ENCODE results near the gene GALNT17.

The GALNT17 gene

DNA sequence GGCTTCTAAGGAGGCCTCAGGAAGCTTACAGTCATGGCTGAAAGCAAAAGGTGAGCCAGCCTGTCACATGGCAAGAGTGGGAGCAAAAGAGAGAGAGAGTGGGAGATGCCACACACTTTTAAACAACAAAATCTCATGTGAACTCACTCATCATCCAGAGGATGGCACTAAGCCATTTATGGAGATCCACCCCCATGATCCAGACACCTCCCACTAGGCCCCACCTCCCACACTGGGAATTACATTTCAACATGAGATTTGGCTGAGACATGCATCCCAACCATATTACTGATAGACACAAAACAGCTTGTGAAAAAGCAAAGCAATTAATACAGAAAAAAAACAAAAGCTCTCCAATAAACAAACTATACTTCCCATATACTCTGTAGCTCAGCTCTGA lies 210.3 kb downstream of the GALNT17 start:
- DNase-seq (ENCODE audit: low read depth) = no peak

- no peak for DNase-seq (ENCODE audit: low read depth)
Measured at GRCh38 chr7:71343039-71343438, 211.1 kb downstream of the GALNT17 start.

GRCh38 chr7:71343892-71344291 lies 211.9 kb downstream of the GALNT17 start:
- DNase-seq (ENCODE audit: low read depth) = no peak

DNA sequence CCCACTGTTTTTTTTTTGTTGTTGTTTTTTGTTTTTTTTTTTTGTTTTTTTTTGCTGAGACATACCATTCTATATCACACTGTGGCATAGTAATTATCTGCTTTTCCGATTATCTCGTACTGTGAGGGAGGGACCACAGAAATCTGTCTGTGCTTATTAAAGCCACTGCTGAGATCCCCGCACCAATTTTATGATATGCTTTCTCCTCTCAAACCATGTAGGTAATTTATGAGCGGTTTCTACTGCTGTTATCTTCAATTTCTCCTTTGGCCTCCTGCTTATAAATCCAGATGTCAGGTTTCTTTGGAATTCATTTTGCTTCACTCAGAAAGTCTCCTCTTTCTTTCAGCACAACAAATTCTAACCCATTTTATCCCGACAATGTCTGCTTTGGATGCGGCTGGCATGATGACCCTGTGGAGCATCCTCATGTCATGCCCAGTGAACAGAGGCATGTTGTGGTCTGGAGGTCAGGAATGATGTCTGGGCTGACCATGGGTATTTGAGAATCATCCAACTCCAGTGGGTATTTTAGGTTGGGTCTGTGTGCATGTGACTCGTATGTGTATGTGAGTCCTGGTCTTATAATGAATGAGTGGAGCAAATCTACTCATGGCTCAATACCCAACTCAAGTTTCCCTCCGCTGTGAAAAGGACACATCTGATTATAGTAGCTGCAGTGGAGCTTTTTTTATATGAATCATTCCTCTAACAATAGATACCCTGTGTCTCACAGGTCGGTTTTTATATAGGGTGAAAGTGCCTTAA lies 213.4 kb downstream of the GALNT17 start:
- no peak for DNase-seq (ENCODE audit: low read depth)

- no peak for DNase-seq (ENCODE audit: low read depth)
Measured at GRCh38 chr7:71348821-71349681, 217.1 kb downstream of the GALNT17 start.

DNA sequence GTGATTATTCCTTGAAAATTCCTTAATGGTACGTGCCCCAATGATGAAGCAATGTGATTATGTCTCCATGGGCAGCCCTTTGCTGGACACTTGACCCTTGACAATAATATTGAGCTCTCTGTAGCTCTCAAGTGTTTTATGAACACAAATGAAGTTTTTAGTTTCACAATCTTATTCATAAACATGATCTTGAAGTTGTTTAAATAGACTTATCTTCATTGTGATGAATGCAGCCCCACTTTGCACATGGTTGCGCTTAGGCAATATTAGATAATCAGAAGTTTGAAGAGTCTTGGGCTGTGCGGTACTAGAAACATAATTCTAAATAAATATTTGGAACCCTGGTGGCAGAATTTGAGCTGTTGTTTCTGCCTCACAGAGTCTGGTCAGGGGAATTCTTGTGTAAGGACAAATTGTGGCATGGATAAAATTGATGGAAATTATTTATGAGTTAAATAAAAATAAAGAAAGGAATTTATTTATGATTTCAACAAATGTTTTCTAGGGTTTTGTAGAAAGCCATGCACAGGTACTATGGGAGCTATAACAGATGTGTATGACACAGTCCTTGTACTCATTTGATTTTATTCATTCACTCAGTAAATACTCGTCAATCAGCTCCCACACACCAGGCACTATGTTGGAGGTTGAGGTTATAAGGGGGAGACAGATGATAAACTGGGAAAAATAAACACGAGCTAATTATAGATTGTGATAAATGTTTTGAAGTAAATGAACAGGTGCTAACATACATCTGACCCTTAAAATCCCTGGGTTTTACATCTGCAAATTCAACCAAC lies 217.9 kb downstream of the GALNT17 start:
- no peak for DNase-seq (ENCODE audit: low read depth)

DNA sequence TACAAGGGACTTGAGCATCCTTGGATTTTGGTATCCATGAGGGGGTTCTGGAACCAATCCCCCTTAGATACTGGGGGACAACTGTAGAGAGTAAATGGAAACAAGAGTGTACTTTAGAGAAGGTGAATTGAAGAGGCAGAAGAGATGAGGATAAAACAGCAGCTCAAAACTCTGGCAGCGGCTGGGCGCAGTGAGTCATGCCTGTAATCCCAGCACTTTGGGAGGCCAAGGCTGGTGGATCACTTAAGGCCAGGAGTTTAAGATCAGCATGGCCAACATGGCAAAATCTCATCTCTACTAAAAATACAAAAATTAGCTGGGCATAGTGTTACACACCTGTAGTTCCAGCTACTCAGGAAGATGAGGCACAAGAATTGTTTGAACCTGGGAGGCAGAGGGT lies 218.7 kb downstream of the GALNT17 start:
- no peak for DNase-seq (ENCODE audit: low read depth)

GRCh38 chr7:71354716-71355115 lies 222.8 kb downstream of the GALNT17 start:
- no peak for DNase-seq (ENCODE audit: low read depth)

GRCh38 chr7:71361451-71362032 lies 229.6 kb downstream of the GALNT17 start:
- no peak for DNase-seq (ENCODE audit: low read depth)

- DNase-seq (ENCODE audit: low read depth) = no peak
Measured at GRCh38 chr7:71362240-71362639, 230.3 kb downstream of the GALNT17 start.

DNA sequence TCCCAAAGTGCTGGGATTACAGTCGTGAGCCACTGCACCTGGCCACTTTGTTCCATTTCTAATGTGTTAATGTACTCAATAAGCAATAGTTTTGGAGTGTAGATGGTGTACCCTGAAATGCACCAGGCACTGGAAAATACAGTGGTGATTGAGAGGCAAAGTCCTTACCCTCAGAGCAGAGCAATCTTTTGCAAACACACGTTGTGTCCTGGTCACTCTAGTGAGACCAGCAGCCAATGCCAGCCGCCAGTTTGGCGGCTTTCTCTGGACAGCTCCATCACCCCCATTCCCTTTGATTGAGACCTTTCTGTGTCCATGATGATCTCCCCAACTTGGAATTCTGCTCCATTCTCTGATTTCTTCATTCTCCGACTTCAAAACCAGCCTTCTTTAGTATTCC lies 231.3 kb downstream of the GALNT17 start:
- no peak for DNase-seq (ENCODE audit: low read depth)

GRCh38 chr7:71363627-71364026 lies 231.7 kb downstream of the GALNT17 start:
- no peak for DNase-seq (ENCODE audit: low read depth)

- DNase-seq (ENCODE audit: low read depth) = no peak
Measured at GRCh38 chr7:71364551-71364950, 232.6 kb downstream of the GALNT17 start.

GRCh38 chr7:71372991-71373390 lies 241.0 kb downstream of the GALNT17 start:
- DNase-seq (ENCODE audit: low read depth) = no peak

GRCh38 chr7:71377062-71377461 lies 245.1 kb downstream of the GALNT17 start:
- DNase-seq (ENCODE audit: low read depth) = no peak

GRCh38 chr7:71377469-71377868 lies 245.5 kb downstream of the GALNT17 start:
- DNase-seq (ENCODE audit: low read depth) = no peak

DNA sequence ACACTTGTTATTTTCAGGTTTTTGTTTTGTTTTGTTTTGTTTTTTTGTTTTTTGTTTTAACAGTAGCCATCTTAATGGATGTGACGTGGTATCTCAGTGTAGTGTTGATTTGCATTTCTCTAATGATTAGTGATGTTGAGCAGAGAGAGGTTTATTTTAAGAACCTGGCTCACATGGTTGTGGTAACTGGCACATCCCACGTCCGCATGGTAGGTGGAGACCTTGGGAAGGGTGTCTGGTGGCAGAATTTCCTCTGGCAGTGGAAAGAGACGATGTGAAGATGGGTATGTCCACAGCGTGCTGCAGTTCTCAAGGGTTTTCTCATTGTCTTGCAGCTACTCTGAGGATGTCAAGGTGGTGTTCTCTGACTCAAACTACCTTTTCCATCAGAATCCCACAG lies 252.2 kb downstream of the GALNT17 start:
- no peak for DNase-seq (ENCODE audit: low read depth)

DNA sequence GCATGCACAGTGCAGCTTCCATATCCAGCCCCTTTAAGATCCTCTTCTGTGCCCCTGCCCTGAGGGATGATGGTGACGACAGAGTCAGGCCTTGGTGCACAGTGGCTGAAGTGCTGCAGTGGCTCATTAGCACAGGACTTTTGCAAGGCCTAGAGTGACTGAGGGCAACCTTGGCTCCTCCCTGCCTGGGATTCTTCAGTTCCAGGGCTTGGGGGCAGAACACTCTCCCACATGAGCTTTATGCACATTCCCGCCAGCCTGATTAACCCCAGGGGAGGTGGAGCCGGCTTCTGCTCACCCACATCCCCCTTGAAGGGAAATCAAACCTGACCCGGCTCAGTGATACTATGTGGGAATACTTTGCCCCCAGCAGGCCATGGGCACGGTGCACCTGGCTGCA lies 253.4 kb downstream of the GALNT17 start:
- DNase-seq (ENCODE audit: low read depth) = no peak

DNA sequence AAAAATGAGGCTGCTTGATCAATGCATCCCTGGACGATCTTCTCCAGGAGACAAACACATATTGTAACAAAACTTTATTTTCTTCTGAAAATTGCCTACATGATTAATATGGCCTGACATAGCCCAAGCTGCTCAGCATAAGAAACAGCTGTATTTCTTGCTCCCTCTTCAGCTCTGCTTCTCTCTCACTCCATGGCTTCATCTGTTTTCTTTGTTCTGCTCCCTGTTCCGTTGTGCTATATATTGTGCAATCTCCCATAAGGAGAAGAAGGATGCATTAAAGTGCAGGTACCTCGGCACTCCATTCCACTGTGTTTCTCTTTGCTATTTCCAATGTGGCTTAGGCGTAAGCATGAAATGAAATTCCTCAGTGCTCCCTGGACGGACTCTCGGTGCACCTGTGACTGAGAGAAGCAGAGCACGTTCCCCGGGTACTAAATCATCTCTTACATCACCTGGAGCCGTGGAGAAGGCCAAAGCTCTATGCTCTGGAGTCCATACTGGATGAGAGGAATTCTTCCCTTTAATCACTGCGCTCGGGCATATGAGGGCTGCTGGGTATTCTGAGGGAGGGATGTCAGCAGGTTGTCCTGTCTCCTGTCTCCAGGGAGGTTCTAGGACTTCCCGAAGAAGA lies 254.3 kb downstream of the GALNT17 start:
- DNase-seq (ENCODE audit: low read depth) = no peak

GRCh38 chr7:71388181-71388580 lies 256.2 kb downstream of the GALNT17 start:
- DNase-seq (ENCODE audit: low read depth) = no peak

DNA sequence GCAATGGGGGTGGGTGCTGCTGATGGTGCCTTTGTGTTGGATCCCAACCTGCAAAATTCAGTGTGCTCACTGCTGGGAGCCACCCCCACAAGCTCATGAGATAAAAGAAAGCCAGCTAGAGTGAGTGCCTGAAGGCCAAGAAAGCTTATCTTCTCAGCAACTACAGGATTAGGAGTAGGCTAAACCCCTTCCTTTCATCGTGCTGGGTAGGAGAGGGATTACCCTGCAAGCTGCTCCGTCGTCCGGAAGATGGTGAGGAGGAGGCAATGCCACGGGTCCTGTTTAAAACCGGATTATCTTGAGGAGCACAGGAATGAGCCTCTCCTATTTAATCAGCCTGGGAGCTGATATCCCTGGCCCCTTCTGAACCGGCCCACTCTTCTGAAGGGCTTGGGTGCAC lies 258.0 kb downstream of the GALNT17 start:
- no peak for DNase-seq (ENCODE audit: low read depth)

DNA sequence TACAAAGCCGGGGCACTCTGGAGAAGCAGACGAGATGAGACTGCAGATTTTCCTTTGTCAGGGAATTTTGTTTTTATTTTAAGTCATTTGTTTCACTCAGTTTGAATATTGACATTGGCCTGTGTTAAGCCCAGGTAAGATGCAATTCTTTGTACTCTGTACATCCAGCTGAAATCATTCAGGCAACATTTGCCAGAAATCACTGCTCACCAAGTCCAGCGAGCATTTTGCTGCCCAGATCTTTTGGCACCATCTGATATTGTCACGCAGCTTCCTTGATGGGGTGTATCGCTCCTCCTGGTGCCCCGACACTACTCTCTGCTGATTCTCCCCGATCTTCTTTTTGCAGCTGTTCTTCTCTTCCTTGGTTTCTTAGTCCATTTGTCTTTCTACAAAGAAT lies 261.7 kb downstream of the GALNT17 start:
- DNase-seq (ENCODE audit: low read depth) = no peak
